SK-N-SH (cell line): ENCODE data around the gene SPRN. TPM values are rescaled to one million over a fixed set of nuclear protein-coding genes. Genes with fewer than 3 reads are reported as not detected.

Experiments used
- CTCF ChIA-PET: fragments of 300-600, 350-600 bp; formaldehyde crosslinking; extraction: SDS; loops from one replicate; lab custom pipeline; 2021; lab: Yijun Ruan, JAX
- POLR2A ChIA-PET: fragments of 350-600 bp; sonication (Branson Sonifier 250); formaldehyde crosslinking; extraction: SDS; loops from one replicate; lab custom pipeline; 2020; ENCODE audit warnings: antibody characterized with exemption, inconsistent platforms; lab: Yijun Ruan, JAX
- DNase-seq: peaks from one replicate; pipeline ENCODE4 v3.0.0; 2012
- H2AFZ ChIP-seq: fragments of 200-600 bp; sonication (generic); 2 replicates; pipeline ENCODE4 v1.8.1; 2016; ENCODE audit warnings: antibody characterized with exemption, mild to moderate bottlenecking, low read depth
- H3F3A ChIP-seq: fragments of 200-600 bp; sonication (generic); replicated peaks from 2 replicates; pipeline ENCODE3; 2016; ENCODE audit warnings: antibody characterized with exemption, mild to moderate bottlenecking; ENCODE audit not compliant: insufficient read depth
- H3K27ac ChIP-seq, 2 experiments: fragments of 200-500 bp in 1 of 2; fragments of 200-600 bp in 1 of 2; sonication (Bioruptor generic) in 1 of 2; sonication (generic), shearing (Covaris generic) in 1 of 2; 2 replicates each; pipeline versions ENCODE4 v1.5.1 to v1.6.1; 2014 to 2016; ENCODE audit warnings: low read depth in 2 of 2, inconsistent platforms in 1 of 2, low read length in 1 of 2, mild to moderate bottlenecking in 1 of 2, mixed read lengths in 1 of 2
- H3K27me3 ChIP-seq: fragments of 200-600 bp; sonication (generic), shearing (Covaris generic); 2 replicates; pipeline ENCODE4 v1.6.1; 2016; ENCODE audit warnings: mixed run types; ENCODE audit not compliant: insufficient read depth
- H3K36me3 ChIP-seq, 2 experiments: fragments of 200-500 bp in 1 of 2; fragments of 200-600 bp in 1 of 2; sonication (Bioruptor generic) in 1 of 2; sonication (generic) in 1 of 2; replicated peaks in 1 of 2; 2 replicates each; pipeline versions ENCODE3 to v1.5.1; 2014 to 2016; ENCODE audit warnings: low read length in 1 of 2, mild to moderate bottlenecking in 1 of 2; ENCODE audit not compliant: insufficient read depth in 2 of 2, control insufficient read depth in 1 of 2
- H3K4me1 ChIP-seq, 2 experiments: fragments of 200-500 bp in 1 of 2; fragments of 200-600 bp in 1 of 2; sonication (Bioruptor generic) in 1 of 2; sonication (generic), shearing (Covaris generic) in 1 of 2; 2 replicates each; pipeline versions ENCODE4 v1.5.1 to v1.6.1; 2014 to 2016; ENCODE audit warnings: low read depth in 1 of 2, low read length in 1 of 2, mixed run types in 1 of 2; ENCODE audit not compliant: insufficient read depth in 2 of 2, control insufficient read depth in 1 of 2
- H3K4me2 ChIP-seq: fragments of 200-600 bp; sonication (generic), shearing (Covaris generic); 2 replicates; pipeline ENCODE4 v1.6.1; 2017; ENCODE audit warnings: mixed run types
- H3K4me3 ChIP-seq, 2 experiments: fragments of 200-500 bp in 1 of 2; fragments of 200-600 bp in 1 of 2; sonication (Bioruptor generic) in 1 of 2; sonication (generic), shearing (Covaris generic) in 1 of 2; 2 replicates each; pipeline versions ENCODE4 v1.5.1 to v1.8.1; 2014 to 2016; ENCODE audit warnings: low read depth in 2 of 2, inconsistent platforms in 1 of 2, low read length in 1 of 2, mild to moderate bottlenecking in 1 of 2, mixed read lengths in 1 of 2, moderate library complexity in 1 of 2
- H3K79me2 ChIP-seq: fragments of 200-600 bp; sonication (generic); 2 replicates; pipeline ENCODE4 v1.8.1; 2017; ENCODE audit warnings: mild to moderate bottlenecking; ENCODE audit not compliant: insufficient read depth
- H3K9ac ChIP-seq: fragments of 200-600 bp; sonication (generic); 2 replicates; pipeline ENCODE4 v1.6.1; 2017; ENCODE audit warnings: mixed run types
- H3K9me2 ChIP-seq: fragments of 200-600 bp; sonication (generic); 2 replicates; pipeline ENCODE4 v1.6.1; 2017; ENCODE audit warnings: mixed run types
- H3K9me3 ChIP-seq: fragments of 200-600 bp; sonication (generic); 2 replicates; pipeline ENCODE4 v1.6.1; 2017; ENCODE audit warnings: mixed run types, mild to moderate bottlenecking, moderate library complexity
- H4K20me1 ChIP-seq: fragments of 200-600 bp; sonication (generic); 2 replicates; pipeline ENCODE4 v1.6.1; 2017; ENCODE audit warnings: mild to moderate bottlenecking, mixed run types; ENCODE audit not compliant: insufficient read depth
- CHD2 ChIP-seq: fragments of 150-350 bp; IDR thresholded peaks from 2 replicates; pipeline ENCODE4 v1.6.1; 2018; ENCODE audit warnings: low read length; ENCODE audit not compliant: partially characterized antibody
- ELF1 ChIP-seq: IDR thresholded peaks from 2 replicates; pipeline ENCODE4 v1.4.0; 2012
- EP300 ChIP-seq, 2 experiments: IDR thresholded peaks; 2 replicates each; pipeline versions ENCODE4 v1.4.0 to v1.6.1; 2012; ENCODE audit warnings: borderline replicate concordance in 1 of 2, low read depth in 1 of 2, low read length in 1 of 2
- EZH2phosphoT487 ChIP-seq: fragments of 200-600 bp; sonication (generic); IDR thresholded peaks from 2 replicates; pipeline ENCODE4 v1.6.1; 2017; ENCODE audit warnings: low read depth, mixed run types, mild to moderate bottlenecking, antibody characterized with exemption, moderate library complexity, borderline replicate concordance
- FOSL2 ChIP-seq: IDR thresholded peaks from 2 replicates; pipeline ENCODE4 v1.4.0; 2012; ENCODE audit warnings: low read depth, mild to moderate bottlenecking, moderate library complexity, borderline replicate concordance
- FOXM1 ChIP-seq: IDR thresholded peaks from 2 replicates; pipeline ENCODE4 v1.4.0; 2012; ENCODE audit warnings: low read depth, mild to moderate bottlenecking
- JUND ChIP-seq: IDR thresholded peaks from 2 replicates; pipeline ENCODE4 v1.4.0; 2012
- MEF2A ChIP-seq: IDR thresholded peaks from 2 replicates; pipeline ENCODE4 v1.4.0; 2012; ENCODE audit warnings: low read depth, borderline replicate concordance
- MXI1 ChIP-seq: IDR thresholded peaks from 2 replicates; pipeline ENCODE4 v1.6.1; 2012; ENCODE audit warnings: mild to moderate bottlenecking, low read depth, low read length, improper control_type of control experiment
- NFIC ChIP-seq: IDR thresholded peaks from 2 replicates; pipeline ENCODE4 v1.4.0; 2012; ENCODE audit warnings: borderline replicate concordance
- NRF1 ChIP-seq: IDR thresholded peaks from 2 replicates; pipeline ENCODE4 v1.6.1; 2012; ENCODE audit warnings: low read depth, mild to moderate bottlenecking, low read length
- RAD21 ChIP-seq: IDR thresholded peaks from 2 replicates; pipeline ENCODE4 v1.6.1; 2012; ENCODE audit warnings: mild to moderate bottlenecking, low read length
- RCOR1 ChIP-seq: fragments of 150-350 bp; IDR thresholded peaks from 2 replicates; pipeline ENCODE4 v1.6.1; 2017; ENCODE audit warnings: antibody characterized with exemption, low read length
- REST ChIP-seq: IDR thresholded peaks from 2 replicates; pipeline ENCODE4 v1.6.1; 2012; ENCODE audit warnings: mild to moderate bottlenecking, low read depth, low read length, moderate library complexity
- RFX5 ChIP-seq: IDR thresholded peaks from 2 replicates; pipeline ENCODE4 v1.6.1; 2012; ENCODE audit warnings: mild to moderate bottlenecking, improper control_type of control experiment, low read length
- RXRA ChIP-seq: IDR thresholded peaks from 2 replicates; pipeline ENCODE4 v1.4.0; 2012; ENCODE audit warnings: low read depth, mild to moderate bottlenecking, borderline replicate concordance
- SIN3A ChIP-seq: IDR thresholded peaks from 2 replicates; pipeline ENCODE4 v1.6.1; 2012; ENCODE audit warnings: low read depth, mild to moderate bottlenecking, low read length, moderate library complexity, borderline replicate concordance
- SMC3 ChIP-seq: IDR thresholded peaks from 2 replicates; pipeline ENCODE4 v1.6.1; 2012; ENCODE audit warnings: low read depth, low read length, improper control_type of control experiment
- TAF1 ChIP-seq: IDR thresholded peaks from 2 replicates; pipeline ENCODE4 v1.6.1; 2012; ENCODE audit warnings: low read depth, mild to moderate bottlenecking, low read length, moderate library complexity, borderline replicate concordance
- TCF12 ChIP-seq: IDR thresholded peaks from 2 replicates; pipeline ENCODE4 v1.4.0; 2012
- TEAD4 ChIP-seq: IDR thresholded peaks from 2 replicates; pipeline ENCODE4 v1.4.0; 2012; ENCODE audit warnings: mild to moderate bottlenecking, borderline replicate concordance; ENCODE audit not compliant: insufficient read depth
- USF2 ChIP-seq: fragments of 150-350 bp; IDR thresholded peaks from 2 replicates; pipeline ENCODE4 v1.6.1; 2017; ENCODE audit warnings: antibody characterized with exemption, low read length, low read depth, borderline replicate concordance
- YY1 ChIP-seq: IDR thresholded peaks from 2 replicates; pipeline ENCODE4 v1.4.0; 2012; ENCODE audit warnings: low read depth, mild to moderate bottlenecking
- WGBS: methylation state at CpG from one replicate; pipeline ENCODE4 v1.1.6; 2017; ENCODE audit warnings: low lambda C conversion rate; 5-methylcytosine and 5-hydroxymethylcytosine counted together
- polyA plus RNA-seq, 3 experiments: library from polyadenylated mRNA; depleted of rRNA; stranded (reverse); fragments of >200 nt; gene quantifications; 2 replicates each; pipeline ENCODE4 v1.2.3, GENCODE V29; 2012
- TF ChIP-seq, protein P1 (sequence below): IDR thresholded peaks from 2 replicates; pipeline ENCODE4 v1.4.0; 2012; ENCODE audit warnings: low read depth
- TF ChIP-seq, protein P2 (sequence below): fragments of 150-350 bp; IDR thresholded peaks from 2 replicates; pipeline ENCODE4 v1.6.1; 2016; ENCODE audit warnings: mild to moderate bottlenecking, low read depth, low read length

The SPRN gene
- polyA plus RNA-seq, 1 of the 3 experiments (the other 2 are of a cell fraction), result 1.2 TPM

DNA sequence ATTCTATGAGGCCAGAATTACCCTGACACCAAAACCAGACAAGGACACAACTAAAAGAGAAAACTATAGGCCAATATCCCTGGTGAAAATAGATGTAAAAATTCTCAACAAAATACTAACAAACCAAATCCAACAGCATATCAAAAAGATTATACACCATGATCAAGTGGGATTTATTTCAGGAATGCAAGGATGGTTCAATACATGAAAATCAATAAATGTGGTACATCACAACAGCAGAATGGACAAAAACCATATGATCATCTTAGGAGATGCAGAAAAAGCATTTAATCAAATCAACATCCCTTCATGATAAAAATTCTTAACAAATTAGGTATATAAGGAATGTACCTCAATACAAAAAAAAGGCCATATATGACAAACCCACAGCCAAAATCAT, 23.7 kb upstream of the SPRN start:
- H3K27me3 ChIP-seq, result no peaks in the 10 kb centered on the region
- ChIA-PET POLR2A (no interaction called here), CTCF (interaction anchor here (1.9 kb wide), 1 partner anchor 11 kb away, joined by 4 read pairs; no protein-coding TSS in a partner anchor)
- H3K9me2 ChIP-seq, result no peaks in the 10 kb centered on the region
- H3K4me1 ChIP-seq, result no peaks in the 10 kb centered on the region
- no peaks in the 10 kb centered on the region for H3K79me2 ChIP-seq
- H2AFZ ChIP-seq, result no peak overlapping the region
- 0 out of 2 replicates have a peak, but pooled peaks cover 23% of the 10 kb centered on the region for H3K9me3 ChIP-seq
- no peak for DNase-seq
- H4K20me1 ChIP-seq, result no peaks in the 10 kb centered on the region
- no peaks in the 10 kb centered on the region for H3F3A ChIP-seq
- H3K27ac ChIP-seq, result no peak overlapping the region
- H3K9ac ChIP-seq, result no peak overlapping the region
- H3K36me3 ChIP-seq, result peaks cover 0 to 3% of the 10 kb centered on the region in 2 experiments
- H3K4me2 ChIP-seq, result no peak overlapping the region
- TF ChIP-seq RCOR1 (no peak), EP300 (IDR thresholded peaks at IDR 0.05; ENCODE audit: borderline replicate concordance in 1 of 2, low read depth in 1 of 2, low read length in 1 of 2) (no peak), NFIC (no peak), EZH2phosphoT487 (no peak), FOXM1 (no peak), ELF1 (no peak), SMC3 (no peak), MXI1 (no peak), FOSL2 (no peak), RAD21 (no peak), MEF2A (no peak), RXRA (no peak), NRF1 (no peak), RFX5 (no peak), SIN3A (no peak), USF2 (no peak), TAF1 (no peak), YY1 (no peak)
- TF ChIP-seq, protein P1, sequence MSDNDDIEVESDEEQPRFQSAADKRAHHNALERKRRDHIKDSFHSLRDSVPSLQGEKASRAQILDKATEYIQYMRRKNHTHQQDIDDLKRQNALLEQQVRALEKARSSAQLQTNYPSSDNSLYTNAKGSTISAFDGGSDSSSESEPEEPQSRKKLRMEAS, result no peak
- TF ChIP-seq, all 33 proteins: peak for 0
- no peak overlapping the region for H3K4me3 ChIP-seq

DNA sequence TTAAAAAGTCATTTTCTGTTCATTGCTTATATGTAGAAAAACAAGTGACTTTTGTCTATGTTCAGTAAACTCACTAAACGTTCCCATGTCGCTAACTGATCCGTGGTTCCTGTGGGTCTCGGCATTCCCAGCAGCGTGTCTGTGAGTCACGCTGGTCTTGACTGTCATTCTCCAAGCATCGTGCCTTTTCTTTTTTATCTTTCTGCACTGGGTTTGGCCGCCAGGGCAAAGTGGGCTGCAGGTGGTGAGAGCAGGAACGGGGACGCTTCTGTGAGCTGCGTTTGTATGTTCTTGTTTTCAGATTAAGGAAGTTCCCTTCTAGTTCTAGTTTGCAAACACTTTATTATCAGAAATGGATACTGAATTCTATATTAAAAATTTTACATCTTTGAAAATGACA, 22.6 kb upstream of the SPRN start:
- WGBS, result 78% methylated on average over 11 of the region's 11 CpGs
- Histone ChIP-seq H3K9me2 (no peaks in the 10 kb centered on the region), H4K20me1 (no peaks in the 10 kb centered on the region), H3K4me2 (no peak overlapping the region), H3K27ac (no peak overlapping the region), H3K9me3 (0 out of 2 replicates have a peak, but pooled peaks cover 23% of the 10 kb centered on the region), H3F3A (no peaks in the 10 kb centered on the region), H3K79me2 (no peaks in the 10 kb centered on the region), H3K4me1 (no peaks in the 10 kb centered on the region), H3K36me3 (peaks cover 0 to 3% of the 10 kb centered on the region in 2 experiments), H2AFZ (no peak overlapping the region), H3K4me3 (no peak overlapping the region), H3K27me3 (no peaks in the 10 kb centered on the region), H3K9ac (no peak overlapping the region)
- ChIA-PET CTCF (no interaction called here), POLR2A (no interaction called here)
- no peak for DNase-seq
- TF ChIP-seq NRF1 (no peak), MXI1 (no peak), REST (no peak), RFX5 (no peak), RAD21 (no peak), JUND (no peak), TAF1 (no peak), RCOR1 (no peak), SMC3 (no peak), RXRA (no peak), TCF12 (no peak), TEAD4 (no peak), CHD2 (no peak), FOSL2 (no peak), FOXM1 (no peak)
- TF ChIP-seq, protein P2, sequence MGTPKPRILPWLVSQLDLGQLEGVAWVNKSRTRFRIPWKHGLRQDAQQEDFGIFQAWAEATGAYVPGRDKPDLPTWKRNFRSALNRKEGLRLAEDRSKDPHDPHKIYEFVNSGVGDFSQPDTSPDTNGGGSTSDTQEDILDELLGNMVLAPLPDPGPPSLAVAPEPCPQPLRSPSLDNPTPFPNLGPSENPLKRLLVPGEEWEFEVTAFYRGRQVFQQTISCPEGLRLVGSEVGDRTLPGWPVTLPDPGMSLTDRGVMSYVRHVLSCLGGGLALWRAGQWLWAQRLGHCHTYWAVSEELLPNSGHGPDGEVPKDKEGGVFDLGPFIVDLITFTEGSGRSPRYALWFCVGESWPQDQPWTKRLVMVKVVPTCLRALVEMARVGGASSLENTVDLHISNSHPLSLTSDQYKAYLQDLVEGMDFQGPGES, result no peak
